ENCODE data around the gene PCA3. TPM values are rescaled to one million over a fixed set of nuclear protein-coding genes. Genes with fewer than 3 reads are reported as not detected.

Gene PCA3
- total RNA-seq, 4 donors from 2014 or later, result 0.17 to 0.22 TPM; not detected in 2

DNA sequence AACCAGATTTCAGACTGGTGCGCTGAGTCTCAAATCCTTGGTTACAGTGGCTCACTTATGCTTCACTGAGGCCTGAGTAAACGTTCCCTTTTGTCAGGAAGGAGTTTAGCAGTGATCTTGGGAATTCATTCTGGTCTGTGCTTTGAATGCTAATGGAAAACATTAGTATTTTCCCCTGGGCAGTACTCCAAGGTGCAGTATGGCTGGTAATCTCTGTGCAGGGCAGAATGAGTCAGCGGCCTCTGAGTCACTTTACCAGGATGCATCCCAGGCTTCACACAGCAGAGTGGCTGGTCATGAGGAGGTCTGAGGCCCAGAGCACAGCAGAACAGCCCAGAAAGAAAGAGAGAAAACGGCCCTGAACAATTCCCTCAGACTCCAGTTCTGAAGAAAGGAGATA lies 54.0 kb downstream of the PCA3 start:
- TF ChIP-seq, protein P1, sequence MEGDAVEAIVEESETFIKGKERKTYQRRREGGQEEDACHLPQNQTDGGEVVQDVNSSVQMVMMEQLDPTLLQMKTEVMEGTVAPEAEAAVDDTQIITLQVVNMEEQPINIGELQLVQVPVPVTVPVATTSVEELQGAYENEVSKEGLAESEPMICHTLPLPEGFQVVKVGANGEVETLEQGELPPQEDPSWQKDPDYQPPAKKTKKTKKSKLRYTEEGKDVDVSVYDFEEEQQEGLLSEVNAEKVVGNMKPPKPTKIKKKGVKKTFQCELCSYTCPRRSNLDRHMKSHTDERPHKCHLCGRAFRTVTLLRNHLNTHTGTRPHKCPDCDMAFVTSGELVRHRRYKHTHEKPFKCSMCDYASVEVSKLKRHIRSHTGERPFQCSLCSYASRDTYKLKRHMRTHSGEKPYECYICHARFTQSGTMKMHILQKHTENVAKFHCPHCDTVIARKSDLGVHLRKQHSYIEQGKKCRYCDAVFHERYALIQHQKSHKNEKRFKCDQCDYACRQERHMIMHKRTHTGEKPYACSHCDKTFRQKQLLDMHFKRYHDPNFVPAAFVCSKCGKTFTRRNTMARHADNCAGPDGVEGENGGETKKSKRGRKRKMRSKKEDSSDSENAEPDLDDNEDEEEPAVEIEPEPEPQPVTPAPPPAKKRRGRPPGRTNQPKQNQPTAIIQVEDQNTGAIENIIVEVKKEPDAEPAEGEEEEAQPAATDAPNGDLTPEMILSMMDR (IDR thresholded peaks at IDR 0.05; ENCODE audit: low read depth), result no peak

DNA sequence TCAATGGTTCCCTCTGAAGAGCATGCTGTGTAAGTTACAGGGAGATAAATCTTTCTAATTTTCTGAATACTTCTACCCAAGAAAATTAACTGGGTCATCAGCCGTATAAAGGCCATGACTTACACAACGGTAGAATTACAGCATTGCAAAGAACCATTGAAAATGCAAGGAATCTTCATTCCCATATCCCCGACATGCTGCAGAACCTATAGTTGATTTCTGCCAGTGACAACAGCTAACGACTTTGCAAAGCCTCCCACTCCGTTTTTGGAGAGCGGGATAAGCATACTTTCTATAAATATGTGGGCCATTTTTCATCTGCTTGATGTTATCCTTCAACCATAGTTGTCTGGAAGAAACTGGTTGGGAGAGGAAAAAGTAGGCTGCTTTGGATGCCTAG lies 56.2 kb downstream of the PCA3 start:
- TF ChIP-seq, protein P1 (IDR thresholded peaks at IDR 0.05; ENCODE audit: low read depth), result no peak

DNA sequence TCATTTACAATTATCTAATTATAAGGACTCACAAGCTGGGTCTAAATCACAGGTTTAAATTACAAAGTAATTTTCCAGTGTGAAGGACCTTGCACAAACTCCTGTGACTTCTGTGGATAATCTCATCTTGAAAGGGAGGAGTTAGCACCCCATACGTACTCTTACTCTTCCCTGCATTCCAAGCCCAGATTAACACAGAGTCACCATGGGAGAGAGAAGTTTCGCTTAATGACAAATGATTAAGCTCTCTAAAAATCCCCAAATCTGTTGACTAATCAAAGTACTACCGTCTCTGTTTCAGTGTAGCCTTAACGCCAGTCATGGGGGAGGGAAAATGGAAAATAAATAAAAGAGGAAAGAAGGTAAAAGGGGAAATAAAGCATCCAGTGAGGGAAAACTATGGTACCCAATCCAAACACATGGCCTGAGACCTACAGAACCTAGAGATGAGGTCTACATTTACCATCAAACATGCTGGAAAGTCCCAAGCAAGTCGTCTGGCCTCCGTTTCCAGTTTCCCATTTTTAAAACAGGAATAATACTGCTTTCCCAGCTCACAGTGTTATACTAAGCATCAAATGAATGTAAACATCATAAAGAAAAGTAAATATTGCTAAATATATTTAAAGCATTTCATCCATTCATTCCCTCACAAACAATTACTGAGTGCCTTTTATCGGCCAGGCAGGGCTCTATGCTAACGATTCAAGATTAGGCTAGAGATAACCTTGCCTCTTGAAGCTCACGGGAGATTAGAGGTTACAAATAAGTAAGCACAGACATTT lies 63.2 kb downstream of the PCA3 start:
- TF ChIP-seq, protein P1 (IDR thresholded peaks at IDR 0.05; ENCODE audit: low read depth), result no peak

DNA sequence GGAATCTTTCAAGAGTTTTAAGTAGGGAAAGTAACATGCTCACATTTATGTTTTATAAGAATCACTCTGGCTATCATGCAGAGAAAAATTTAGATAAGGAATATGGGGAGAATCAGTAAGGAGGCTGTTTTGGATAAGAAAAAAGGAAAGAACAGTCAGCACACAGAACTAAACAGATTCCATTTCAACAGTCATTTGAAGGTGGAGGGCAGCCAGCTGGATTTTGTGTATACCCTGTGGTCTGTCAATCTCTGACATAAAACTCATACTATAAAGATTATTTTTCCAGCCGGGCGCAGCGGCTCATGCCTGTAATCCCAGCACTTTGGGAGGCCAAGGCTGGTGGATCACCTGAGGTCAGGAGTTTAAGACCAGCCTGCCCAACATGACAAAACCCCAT lies 64.2 kb downstream of the PCA3 start:
- TF ChIP-seq, protein P1 (IDR thresholded peaks at IDR 0.05; ENCODE audit: low read depth), result no peak

DNA sequence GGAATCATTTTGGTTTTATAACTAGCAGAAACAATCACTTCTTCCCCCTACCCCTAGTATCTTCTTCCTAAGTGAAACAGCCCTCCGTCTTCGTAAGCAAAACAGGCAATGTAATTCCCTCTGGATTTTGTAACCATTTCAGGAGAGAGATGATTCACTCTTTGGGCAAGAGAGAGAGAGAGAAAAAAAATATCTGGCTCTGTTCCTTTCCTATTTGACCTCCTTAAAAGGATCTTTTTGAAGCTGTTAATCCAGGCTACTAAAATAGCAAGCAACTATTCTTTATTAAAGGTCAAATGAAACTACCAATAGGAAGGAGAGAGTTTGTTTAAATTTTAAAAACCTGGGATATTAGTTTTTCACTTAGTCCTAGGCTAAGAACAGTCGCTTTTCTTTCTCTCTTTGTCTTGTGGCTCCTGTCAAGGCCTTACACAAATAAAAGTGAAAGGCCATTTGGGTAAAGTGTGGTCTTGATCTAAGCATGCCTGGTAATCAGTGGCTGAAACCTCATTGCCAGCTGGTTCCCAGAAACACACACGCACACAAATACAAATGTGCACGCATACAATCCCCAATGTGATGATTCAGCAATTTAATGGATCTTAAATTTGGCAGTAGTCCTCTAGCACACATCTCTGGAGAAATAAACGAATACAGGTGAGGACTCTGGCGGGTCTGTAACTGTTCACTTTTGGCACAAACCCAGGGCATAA lies 71.5 kb downstream of the PCA3 start:
- TF ChIP-seq, protein P1 (IDR thresholded peaks at IDR 0.05; ENCODE audit: low read depth), result no peak

Small RNAs within 50 kb of the gene (small RNA-seq; reads per million reads assigned to genes)
- gene AL359314.1, result not detected

Other genes starting within 250 kb of the PCA3 start
- gene PRUNE2, start 141.7 kb downstream of the PCA3 start, total RNA-seq, result 10 to 100 TPM in 3 of 4 donors, 1 to 10 TPM in 1; 4.0 to 20.7 (median 14.2) TPM

Data from subcutaneous adipose tissue (tissue), 4 donors.